Testis (tissue), 3 donors: ENCODE measurements around the gene NBEAL1. TPM values are rescaled to one million over a fixed set of nuclear protein-coding genes. Genes with fewer than 3 reads are reported as not detected.
"Not testable (repeated sequence)": the region's sequence is repeated elsewhere in the genome, so short reads cannot be mapped to it uniquely, and the experiment has no call there.

Experiments
- DNase-seq: peaks from one replicate; pipeline ENCODE4 v3.0.0-alpha.2; 2019
- H3K27ac ChIP-seq, 2 donors: fragments of 200-600 bp; sonication (generic); one replicate each; pipeline ENCODE4 v1.5.1; 2019
- H3K27me3 ChIP-seq: fragments of 200-600 bp; sonication (generic); one replicate; pipeline ENCODE4 v1.5.1; 2019
- H3K36me3 ChIP-seq: fragments of 200-600 bp; sonication (generic); one replicate; pipeline ENCODE4 v1.5.1; 2017; ENCODE audit warnings: low read depth; ENCODE audit errors: missing control alignments
- H3K4me1 ChIP-seq: fragments of 200-600 bp; sonication (generic); one replicate; pipeline ENCODE4 v1.5.1; 2019
- H3K4me3 ChIP-seq, 2 donors: fragments of 200-600 bp; sonication (generic); one replicate each; pipeline ENCODE4 v1.5.1; 2017 to 2019
- H3K9me3 ChIP-seq: fragments of 200-600 bp; sonication (generic); one replicate; pipeline ENCODE4 v1.5.1; 2017
- POLR2A ChIP-seq: fragments of 450-650 bp; IDR thresholded peaks from one replicate; pipeline ENCODE4 v1.6.1; 2017; ENCODE audit warnings: antibody characterized with exemption, mild to moderate bottlenecking, moderate library complexity
- WGBS, 2 donors: methylation state at CpG; one replicate each; pipeline ENCODE4 v1.1.5; 2018; 5-methylcytosine and 5-hydroxymethylcytosine counted together
- intact Hi-C: fragments of 100-400 bp; cut with DNase I; formaldehyde crosslinking; loops from one replicate; pipeline ENCODE4 v1.15.1; 2023; ENCODE audit warnings: low total_unique reads
- polyA plus RNA-seq: library from polyadenylated mRNA; stranded (reverse); fragments of 350-450 nt; fragmentation: Illumina TruSeq; extraction: RNeasy Lipid Tissue Mini Kit (QIAGEN cat#74804); gene quantifications from one replicate; pipeline ENCODE4 v1.2.3, GENCODE V29; 2014; ENCODE audit warnings: low read depth, low replicate concordance; ENCODE audit not compliant: insufficient read depth
- total RNA-seq, 2 donors: library from RNA; depleted of rRNA; stranded (reverse); fragments of >200 nt; gene quantifications; one replicate each; pipeline ENCODE4 v1.2.3, GENCODE V29; 2016
- TF ChIP-seq, protein P1 (sequence below), 3 experiments: fragments of 450-650 bp in 2 of 3; fragments of 200-600 bp in 1 of 3; sonication (generic) in 1 of 3; IDR thresholded peaks; one replicate each; pipeline ENCODE4 v1.5.1; 2016 to 2019; ENCODE audit warnings: antibody characterized with exemption in 3 of 3, mild to moderate bottlenecking in 2 of 3, moderate library complexity in 1 of 3

Gene NBEAL1
- total and polyA plus RNA-seq, 3 donors from 2014 or later, result 7.6 to 43.0 (median 37.0) TPM

DNA sequence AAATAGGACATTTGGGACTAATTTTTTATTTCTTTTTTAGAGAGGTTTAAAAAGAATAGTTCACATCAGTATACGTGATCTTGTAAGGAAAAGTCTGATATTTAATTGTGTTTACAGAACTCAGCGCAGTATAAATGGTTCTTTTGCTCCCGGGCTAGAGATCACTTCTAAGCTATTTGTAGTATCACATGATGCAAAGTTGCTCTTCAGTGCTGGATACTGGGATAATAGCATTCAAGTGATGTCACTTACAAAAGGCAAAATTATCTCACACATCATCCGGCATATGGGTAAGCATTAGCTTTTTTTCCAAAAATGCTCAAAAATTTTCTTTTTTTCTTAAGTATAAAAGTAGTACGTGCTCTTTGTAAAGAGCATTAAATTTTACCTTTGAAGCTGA lies 186.8 kb downstream of the NBEAL1 start:
- H3K27me3 ChIP-seq, result no peaks in the 10 kb centered on the region
- intact Hi-C loops, result no loop called here
- no peak overlapping the region for H3K4me3 ChIP-seq
- no peaks in the 10 kb centered on the region for H3K4me1 ChIP-seq
- no peak overlapping the region for H3K27ac ChIP-seq
- H3K9me3 ChIP-seq, result no peaks in the 10 kb centered on the region
- DNase-seq, result no peak
- no peak for TF ChIP-seq POLR2A
- TF ChIP-seq, protein P1, sequence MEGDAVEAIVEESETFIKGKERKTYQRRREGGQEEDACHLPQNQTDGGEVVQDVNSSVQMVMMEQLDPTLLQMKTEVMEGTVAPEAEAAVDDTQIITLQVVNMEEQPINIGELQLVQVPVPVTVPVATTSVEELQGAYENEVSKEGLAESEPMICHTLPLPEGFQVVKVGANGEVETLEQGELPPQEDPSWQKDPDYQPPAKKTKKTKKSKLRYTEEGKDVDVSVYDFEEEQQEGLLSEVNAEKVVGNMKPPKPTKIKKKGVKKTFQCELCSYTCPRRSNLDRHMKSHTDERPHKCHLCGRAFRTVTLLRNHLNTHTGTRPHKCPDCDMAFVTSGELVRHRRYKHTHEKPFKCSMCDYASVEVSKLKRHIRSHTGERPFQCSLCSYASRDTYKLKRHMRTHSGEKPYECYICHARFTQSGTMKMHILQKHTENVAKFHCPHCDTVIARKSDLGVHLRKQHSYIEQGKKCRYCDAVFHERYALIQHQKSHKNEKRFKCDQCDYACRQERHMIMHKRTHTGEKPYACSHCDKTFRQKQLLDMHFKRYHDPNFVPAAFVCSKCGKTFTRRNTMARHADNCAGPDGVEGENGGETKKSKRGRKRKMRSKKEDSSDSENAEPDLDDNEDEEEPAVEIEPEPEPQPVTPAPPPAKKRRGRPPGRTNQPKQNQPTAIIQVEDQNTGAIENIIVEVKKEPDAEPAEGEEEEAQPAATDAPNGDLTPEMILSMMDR (IDR thresholded peaks at IDR 0.05), result no peak
- H3K36me3 ChIP-seq, result no peaks in the 10 kb centered on the region
- 90 to 91% methylated on average over 5 of the region's 5 CpGs for WGBS, 2 donors

DNA sequence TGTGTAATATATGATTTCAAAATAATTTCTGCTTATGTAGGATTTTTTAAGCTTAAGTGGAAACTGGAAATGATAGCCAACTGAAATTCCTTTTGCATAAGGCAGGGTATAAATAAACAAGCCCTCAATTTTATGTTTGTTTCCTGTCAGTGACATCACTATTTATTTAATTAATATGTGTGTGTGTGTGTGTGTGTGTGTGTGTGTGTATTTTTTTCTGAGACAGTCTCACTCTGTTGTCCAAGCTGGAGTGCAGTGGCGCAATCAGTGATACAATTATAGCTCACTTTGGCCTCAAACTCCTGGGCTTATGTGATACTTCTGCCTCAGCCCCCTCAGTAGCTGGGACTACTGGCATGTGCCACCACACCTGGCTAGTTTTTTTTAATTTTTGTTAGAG lies 194.9 kb downstream of the NBEAL1 start:
- DNase-seq, result no peak

DNA sequence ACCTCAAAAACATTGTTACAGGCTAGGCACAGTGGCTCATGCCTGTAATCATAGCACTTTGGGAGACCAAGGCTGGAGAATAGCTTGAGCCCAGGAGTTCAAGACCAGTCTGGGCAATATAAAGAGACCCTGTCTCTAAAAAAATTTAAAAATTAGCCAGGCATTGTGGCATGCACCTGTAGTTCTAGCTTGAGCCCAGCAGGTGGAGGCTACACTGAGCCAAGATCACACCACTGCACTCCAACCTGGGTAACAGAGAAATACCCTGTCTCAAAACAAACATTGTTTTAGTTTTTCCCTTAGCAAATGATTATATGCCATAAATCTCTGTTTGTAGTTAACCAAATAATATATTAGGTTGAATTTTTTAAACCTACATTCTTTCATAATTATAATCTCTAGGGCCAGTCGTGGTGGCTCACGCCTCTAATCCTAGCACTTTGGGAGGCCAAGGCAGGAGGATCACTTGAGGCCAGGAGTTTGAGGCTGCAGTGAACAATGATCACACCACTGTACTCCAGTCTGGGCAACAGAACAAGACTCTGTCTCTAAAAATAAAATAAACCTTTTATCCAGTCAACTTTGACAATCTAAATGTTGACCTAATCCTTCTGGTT lies 210.9 kb downstream of the NBEAL1 start:
- no peaks in the 10 kb centered on the region for H3K36me3 ChIP-seq
- H3K4me3 ChIP-seq, result no peak overlapping the region
- H3K27ac ChIP-seq, result no peak overlapping the region
- intact Hi-C loops, result no loop called here
- TF ChIP-seq, protein P1 (IDR thresholded peaks at IDR 0.05), result peak; percentile 43 to 66 (median 48)
- TF ChIP-seq POLR2A, result no peak
- no peak for DNase-seq
- no peaks in the 10 kb centered on the region for H3K4me1 ChIP-seq
- no peaks in the 10 kb centered on the region for H3K9me3 ChIP-seq
- WGBS, 2 donors, result 94 to 98% methylated on average over 2 of the region's 2 CpGs
- H3K27me3 ChIP-seq, result no peaks in the 10 kb centered on the region

More for the DNA sequence above, 194.9 kb downstream of the NBEAL1 start:
- Histone ChIP-seq H3K4me3 (no peak overlapping the region), H3K27ac (no peak overlapping the region), H3K9me3 (no peaks in the 10 kb centered on the region), H3K36me3 (no peaks in the 10 kb centered on the region), H3K27me3 (no peaks in the 10 kb centered on the region), H3K4me1 (no peaks in the 10 kb centered on the region)
- intact Hi-C loops, result no loop called here
- no peak for TF ChIP-seq POLR2A
- TF ChIP-seq, protein P1 (IDR thresholded peaks at IDR 0.05), result no peak
- WGBS, 2 donors, result 92 to 100% methylated on average over 1 of the region's 1 CpG

DNA sequence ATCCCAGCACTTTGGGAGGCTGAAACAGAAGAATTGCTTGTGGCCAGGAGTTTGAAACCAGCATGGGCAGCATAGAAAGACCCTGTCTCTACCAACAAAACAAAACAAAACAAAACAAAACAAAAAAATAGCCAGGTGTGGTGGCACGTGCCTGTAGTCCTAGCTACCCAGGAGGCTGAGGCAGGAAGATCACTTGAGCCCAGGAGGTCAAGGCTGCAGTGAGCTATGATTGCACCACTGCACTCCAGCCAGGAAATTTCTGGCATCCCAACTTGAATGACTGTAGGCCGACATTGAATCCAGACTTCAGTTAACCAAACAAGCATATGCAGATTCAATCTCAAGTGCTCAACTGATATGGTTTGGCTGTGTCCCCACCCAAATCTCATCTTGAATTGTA lies 215.0 kb downstream of the NBEAL1 start:
- H3K4me1 ChIP-seq, H3K4me3 ChIP-seq, H3K36me3 ChIP-seq, intact Hi-C loops, H3K27ac ChIP-seq, H3K27me3 ChIP-seq, H3K9me3 ChIP-seq, DNase-seq: not testable (repeated sequence)
- WGBS, 2 donors, result 69 to 84% methylated on average over 2 of the region's 2 CpGs

DNA sequence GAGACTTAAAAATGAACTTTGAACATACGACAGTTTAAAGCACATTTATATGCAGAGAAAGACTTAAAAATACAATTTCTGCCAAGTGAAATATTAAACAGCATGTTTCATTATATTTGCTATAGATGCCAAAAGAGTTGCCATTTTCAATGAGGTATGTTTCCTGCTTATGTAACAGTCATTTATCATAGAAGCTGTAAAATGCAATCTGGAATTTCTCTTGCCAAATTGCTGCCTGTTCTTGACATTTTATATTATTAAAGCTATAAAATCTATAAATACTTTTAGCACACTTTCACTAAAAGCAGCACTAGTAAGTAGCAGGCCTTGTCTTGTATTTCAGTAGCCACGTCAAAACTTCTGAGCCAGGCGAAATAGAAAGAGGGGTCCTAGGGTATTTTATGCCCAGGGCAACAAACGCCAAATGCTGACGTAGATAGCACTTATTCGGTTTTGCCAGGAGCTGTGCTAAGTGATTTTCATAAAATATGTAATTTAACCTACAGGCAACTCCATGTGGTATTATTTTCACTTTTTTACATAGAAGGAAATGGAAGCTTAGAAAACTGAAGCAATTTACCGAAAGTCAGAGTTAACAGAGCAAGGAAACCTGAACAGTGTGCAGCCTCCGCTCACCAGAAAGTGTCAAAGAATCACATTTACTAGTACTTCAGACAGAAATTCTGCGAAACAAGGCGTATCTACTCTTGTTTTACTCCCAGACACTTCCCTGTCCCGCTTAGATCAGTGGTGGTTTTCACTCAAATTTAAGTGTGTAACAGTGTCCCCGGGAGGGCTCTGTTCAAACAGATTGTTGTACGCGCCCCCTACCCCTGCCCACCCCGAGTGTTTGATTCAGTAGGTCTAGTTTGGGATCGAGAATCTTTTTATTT lies 222.9 kb downstream of the NBEAL1 start:
- peak overlapping the region; percentile 91 to 97 for H3K4me3 ChIP-seq
- H3K36me3 ChIP-seq, result no peaks in the 10 kb centered on the region
- 66 to 69% methylated on average over 16 of the region's 16 CpGs for WGBS, 2 donors
- peak overlapping the region in 1 of 2 donors; percentile 98 for H3K27ac ChIP-seq
- H3K4me1 ChIP-seq, result peaks cover 9% of the 10 kb centered on the region
- no peaks in the 10 kb centered on the region for H3K9me3 ChIP-seq
- no peak for DNase-seq
- no peaks in the 10 kb centered on the region for H3K27me3 ChIP-seq
- TF ChIP-seq, protein P1 (IDR thresholded peaks at IDR 0.05), result no peak
- TF ChIP-seq POLR2A, result no peak
- intact Hi-C loops, result no loop called here
